HG02870 (cell line): ENCODE measurements around the gene SCN9A.
"Not testable (repeated sequence)": the region's sequence is repeated elsewhere in the genome, so short reads cannot be mapped to it uniquely, and the experiment has no call there.

Experiments
- ATAC-seq: cut with Tn5 transposase; IDR thresholded peaks from one replicate; pipeline ENCODE4 v1.9.1; 2021; ENCODE audit warnings: mild to moderate bottlenecking, moderate library complexity; ENCODE audit not compliant: unreplicated experiment

SCN9A gene

DNA sequence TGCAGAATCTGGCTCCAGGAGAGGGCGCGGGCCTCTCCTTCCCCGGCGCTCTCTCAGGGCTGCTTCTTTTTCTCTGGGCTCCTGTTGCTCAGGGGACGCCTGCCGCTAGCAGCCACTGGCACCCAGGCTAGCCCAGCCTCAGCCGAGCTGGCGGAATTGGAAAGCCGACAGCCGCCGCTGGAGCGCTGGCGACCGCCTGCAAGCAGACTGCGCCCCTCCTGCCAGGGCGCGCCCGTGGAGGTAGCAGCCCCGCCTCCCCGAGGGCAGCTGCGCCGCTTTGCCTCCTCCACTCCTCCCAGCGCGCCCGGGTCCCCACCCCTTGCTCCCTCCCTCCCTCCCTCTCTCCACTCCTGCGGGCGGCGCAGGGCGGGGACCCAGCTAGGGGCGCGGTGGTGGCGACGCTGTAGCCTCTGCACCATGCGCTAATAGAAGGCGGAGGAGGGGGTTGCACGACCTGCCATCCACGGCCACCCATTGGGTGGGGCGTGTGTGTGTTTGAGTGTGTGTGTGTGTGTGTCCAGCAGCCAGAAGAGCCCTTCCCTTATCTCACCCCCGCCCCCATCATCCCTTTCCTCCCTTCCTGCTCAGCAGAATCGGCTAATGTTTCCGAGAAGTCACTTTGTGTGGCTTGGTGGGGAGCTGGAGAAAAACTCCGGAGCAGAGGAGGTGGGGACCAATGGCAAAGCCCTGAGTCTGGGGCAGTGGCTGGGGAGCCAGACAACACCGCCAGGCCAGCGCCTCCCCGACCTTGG, at the start of gene SCN9A:
Gene SCN9A, minus strand, starts transcription at position 209 of the 752 bp plus-strand sequence. CDS start 64,188 bp downstream, outside the sequence.
- ATAC-seq, result peak; percentile 53

DNA sequence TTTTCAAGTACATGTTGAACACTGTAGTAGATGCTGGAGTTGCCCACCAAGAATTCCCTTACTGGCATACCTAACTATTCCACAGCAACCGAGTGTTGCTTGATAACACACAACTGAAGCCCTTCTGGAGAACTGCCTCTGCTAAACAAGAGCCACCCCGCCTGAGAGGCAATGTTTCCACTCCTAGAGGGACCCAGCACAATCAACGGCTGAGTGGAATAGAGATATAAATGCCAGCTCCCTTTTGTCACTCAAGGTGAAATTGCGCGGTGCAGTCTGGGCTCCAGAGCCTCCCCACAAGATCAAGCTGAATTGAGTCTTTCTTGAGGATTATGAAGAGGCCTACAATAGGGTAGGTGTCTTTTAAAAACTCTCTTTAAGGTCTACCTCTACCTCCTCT, 49.1 kb upstream of the SCN9A start:
- ATAC-seq, result no peak

DNA sequence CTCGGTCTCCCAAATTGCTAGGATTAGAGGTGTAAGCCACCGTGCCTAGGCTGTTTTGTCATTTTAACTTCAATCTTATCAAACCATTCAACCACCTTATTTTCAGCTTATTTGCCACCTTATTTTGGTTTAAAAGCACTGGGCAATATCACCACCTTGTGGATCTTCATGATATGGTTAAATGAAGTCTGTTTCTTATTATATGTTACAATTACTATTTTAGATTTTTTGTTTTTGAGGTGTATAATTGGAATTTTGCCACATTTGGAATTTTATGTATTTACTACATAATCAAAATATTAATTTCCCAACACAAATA, 43.8 kb upstream of the SCN9A start:
- no peak for ATAC-seq

DNA sequence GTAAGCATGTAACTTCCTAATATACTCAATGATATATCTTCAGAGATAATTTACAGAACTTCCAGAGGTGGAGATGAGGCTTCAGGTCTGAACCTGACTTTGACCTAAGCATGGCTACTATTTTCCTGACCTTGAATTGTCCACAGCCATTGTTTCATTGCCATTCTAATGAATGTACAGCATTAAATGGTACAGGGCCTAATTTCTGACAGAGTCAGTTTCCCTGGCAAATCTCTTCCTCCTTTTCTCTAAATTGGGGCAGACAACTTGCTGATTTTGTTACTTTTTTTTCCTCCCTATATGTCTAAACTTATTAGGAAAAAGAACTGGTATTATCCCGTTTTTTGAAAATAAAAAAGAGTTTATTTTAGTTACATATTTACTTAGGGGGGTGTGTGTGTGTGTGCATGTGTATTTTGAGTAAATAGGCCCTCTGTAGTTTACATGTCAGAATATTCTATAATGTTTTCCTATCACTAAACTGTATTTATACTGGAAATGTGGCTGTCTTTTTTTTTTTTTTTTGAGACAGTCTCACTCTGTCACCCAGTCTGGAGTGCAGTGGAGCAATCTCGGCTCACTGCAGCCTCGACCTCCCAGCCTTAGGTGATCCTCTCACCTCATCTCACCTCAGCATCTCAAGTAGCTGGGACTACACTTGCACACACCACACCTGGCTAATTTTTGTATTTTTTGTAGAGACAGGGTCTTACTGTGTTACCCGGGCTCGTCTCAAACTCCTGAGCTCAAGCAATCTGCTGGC, 43.3 kb upstream of the SCN9A start:
- no peak for ATAC-seq

GRCh38 chr2:166417669-166418068, 41.9 kb upstream of the SCN9A start:
- ATAC-seq, result peak; percentile 66

DNA sequence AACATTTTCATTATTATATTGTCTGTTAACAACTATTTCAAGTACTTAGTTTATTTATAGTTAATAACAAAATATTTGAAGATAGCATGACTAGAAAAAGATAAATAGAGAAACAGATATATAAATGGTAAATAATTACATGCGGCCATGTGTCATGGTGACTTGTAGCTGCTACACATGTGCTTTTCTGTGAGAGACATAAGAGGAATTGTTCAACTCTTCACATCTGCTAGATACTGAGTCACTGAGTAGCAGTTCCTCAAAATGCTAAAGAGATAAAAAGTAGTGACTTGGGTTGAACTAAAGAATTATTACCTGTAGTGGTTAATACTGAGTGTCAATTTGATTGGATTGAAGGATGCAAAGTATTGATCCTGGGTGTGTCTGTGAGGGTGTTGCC, 37.5 kb upstream of the SCN9A start:
- no peak for ATAC-seq

DNA sequence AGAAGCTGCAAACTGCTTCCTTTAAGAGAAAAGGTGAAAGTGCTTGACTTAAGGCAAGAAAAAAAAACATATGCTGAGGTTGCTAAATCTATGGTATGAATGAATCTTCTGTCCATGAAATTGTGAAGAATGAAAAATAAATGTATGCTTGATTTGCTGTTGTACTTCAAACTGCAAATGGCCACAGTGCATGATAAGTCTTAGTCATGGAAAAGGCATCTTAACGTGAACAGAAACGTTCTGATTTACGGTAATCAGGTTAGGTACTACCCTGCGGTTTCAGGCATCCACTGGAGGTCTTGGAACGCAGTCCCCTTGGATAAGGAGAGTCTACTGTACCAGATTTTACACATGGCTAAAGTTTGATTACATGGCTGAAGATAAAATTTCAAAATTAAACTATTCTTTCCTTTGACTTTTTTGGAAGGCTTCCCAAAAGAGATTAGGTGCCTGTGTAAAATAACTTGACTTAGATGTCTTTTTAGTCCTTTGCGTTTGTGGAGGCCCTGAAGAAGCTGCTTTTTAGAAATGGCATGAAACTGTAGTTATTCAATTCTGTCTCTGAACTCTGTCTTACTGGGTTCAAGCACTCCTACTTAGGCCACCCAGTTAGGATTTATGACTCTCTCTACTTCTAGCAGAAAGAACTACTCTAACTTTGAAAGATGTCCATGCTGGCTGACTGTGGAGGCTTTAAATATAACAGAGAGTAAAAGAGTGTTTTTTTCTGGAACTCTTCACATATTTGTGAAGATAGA, 35.9 kb upstream of the SCN9A start:
- ATAC-seq, result no peak

GRCh38 chr2:166410828-166411472, 35.2 kb upstream of the SCN9A start:
- ATAC-seq, result no peak

GRCh38 chr2:166407746-166408145, 32.0 kb upstream of the SCN9A start:
- not testable (repeated sequence) for ATAC-seq

DNA sequence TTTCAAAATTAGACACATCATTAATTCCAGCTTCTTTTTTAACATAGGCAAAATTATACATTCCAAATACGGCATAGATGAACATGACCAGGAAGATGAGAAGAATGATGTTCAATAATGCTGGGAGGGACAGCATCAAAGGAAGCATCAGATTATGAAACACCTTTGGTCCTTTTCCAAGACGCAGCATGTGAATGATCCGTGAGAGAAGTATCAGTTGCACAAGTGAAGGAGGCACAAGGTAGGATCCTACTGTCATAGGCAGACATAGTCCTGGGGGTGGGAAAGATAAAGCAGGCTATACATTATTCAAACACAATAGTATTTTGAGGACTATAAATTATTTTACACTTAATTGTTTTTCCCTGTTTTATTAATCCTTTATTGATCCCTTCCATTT, 30.6 kb upstream of the SCN9A start:
- ATAC-seq, result no peak

DNA sequence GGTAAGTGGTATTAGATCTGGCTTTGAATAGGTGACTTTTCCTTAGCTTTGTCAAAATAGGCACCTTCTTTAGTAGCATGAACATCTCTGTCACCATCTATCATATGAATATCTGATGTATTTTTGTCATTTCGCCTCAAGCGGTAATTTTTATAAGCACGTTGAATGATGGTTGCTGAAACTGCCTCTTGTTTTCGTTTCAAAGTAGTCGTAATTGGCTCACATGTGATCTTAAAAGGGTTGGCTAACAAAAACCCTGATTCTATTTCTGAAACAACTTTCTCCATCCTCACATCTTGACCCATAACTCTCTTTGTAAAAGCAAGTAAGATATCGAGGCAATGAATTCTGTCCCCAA, 29.8 kb upstream of the SCN9A start:
- ATAC-seq, result no peak

DNA sequence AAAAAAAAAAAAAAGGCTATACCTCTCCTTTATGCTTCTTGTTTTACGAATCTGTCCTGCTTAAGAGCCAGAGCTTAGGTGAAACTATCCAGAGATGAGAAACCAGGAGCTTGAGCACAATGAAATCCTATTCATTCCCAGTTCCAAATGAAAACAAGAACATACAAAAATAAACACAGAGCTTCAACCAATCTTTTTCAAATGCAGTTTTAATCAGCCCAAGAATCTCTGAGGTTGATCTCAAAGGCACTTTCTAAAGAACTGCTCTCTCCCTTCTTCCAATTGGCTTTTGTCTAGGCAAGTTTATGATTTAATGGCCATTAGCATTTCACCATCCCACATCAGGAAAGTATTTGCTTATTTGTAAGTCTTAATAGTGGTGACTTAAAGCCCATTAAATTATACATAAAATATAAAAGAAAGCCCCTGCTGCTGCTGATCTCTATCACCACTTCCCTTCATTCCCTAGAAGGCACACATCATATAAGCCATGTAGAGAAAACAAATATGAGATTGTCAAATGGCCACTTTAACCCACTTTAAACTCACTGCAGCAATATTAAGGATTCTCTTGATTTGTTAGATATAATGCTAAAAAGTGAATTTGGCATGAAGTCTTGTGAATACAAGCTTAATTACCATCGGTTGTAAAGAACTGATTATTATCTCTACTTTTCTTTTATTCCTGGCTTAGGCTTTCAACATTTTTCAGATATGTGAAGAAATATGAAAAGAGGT, 29.3 kb upstream of the SCN9A start:
- ATAC-seq, result no peak

GRCh38 chr2:166394245-166394644, 18.5 kb upstream of the SCN9A start:
- no peak for ATAC-seq

- no peak for ATAC-seq
These were observed 17.3 kb upstream of the SCN9A start for GRCh38 chr2:166393008-166393407.

DNA sequence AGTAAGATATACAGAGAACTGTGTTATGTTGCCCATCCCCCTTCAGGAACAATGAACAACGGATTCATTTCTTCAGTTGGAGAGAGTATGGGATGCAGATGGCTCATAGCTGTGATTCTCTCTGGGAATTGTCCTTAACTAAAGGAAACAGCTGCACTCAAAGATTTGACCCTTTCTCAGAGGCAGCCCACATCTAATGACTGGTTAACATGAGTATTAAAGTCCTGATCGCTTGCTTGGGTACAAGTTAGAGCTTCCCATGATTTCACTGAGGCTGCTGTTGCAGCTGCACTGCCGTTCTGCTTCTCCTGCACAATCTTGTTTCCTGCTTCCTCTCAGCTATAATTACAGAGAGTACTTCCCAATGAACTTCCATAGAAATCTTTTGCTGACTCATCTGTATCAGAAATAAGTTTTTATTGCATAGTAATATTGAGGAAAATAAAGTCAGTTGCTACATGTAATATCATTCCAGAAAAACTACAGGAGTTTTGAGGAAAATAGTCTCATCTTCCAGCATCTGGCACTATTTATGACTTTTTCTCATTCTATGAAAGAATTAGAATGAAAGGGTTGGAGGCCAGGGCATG, 12.8 kb upstream of the SCN9A start:
- no peak for ATAC-seq

DNA sequence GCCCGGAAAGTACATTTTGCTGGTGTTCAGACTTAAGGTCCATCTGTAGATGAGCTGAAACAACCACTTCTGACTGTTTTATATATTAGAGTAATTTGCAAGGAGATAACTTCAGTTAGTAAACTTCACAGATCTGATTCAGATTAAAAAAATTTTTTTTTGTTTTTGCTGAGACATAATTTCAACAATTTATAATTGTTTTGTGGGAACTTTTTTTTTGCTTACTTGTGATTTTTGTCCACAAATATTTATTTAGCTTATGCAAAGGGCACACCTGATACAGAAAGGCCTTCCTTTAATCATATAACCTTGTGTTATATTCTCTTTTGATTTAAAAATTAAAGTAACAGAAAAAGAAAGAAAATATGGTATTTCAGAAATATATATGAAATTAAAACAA, 9.6 kb upstream of the SCN9A start:
- no peak for ATAC-seq

- no peak for ATAC-seq
These were observed 9.0 kb upstream of the SCN9A start for GRCh38 chr2:166384774-166385173.

GRCh38 chr2:166382448-166382847, 6.7 kb upstream of the SCN9A start:
- no peak for ATAC-seq

- ATAC-seq, result no peak
These were observed 4.9 kb upstream of the SCN9A start for GRCh38 chr2:166380615-166381014.

- ATAC-seq, result no peak
These were observed 1.1 kb upstream of the SCN9A start for GRCh38 chr2:166376873-166377272.
